ENCODE measurements around the gene ELF4.

Gene ELF4

GRCh38 chrX:130111220-130112154 is 1.2 kb upstream of the ELF4 start:
- DNase-seq: peak in 1 of 2 experiments; percentile 38

- DNase-seq: peak in 1 of 2 experiments; percentile 56
These were observed 593 bp downstream of the ELF4 start for GRCh38 chrX:130109429-130110378.

- peak in 1 of 2 experiments; percentile 22 for DNase-seq
These were observed 1.5 kb downstream of the ELF4 start for GRCh38 chrX:130108647-130109428.

GRCh38 chrX:130106071-130106470 is 4.2 kb downstream of the ELF4 start:
- no peak for DNase-seq

- no peak for DNase-seq
These were observed 5.1 kb downstream of the ELF4 start for GRCh38 chrX:130105244-130105643.

GRCh38 chrX:130103605-130104004 is 6.7 kb downstream of the ELF4 start:
- no peak for DNase-seq

GRCh38 chrX:130100180-130100579 is 10.1 kb downstream of the ELF4 start:
- no peak for DNase-seq

GRCh38 chrX:130098210-130098552 is 12.1 kb downstream of the ELF4 start:
- DNase-seq: no peak

GRCh38 chrX:130097507-130098209 is 12.6 kb downstream of the ELF4 start:
- peak; percentile 25 to 74 for DNase-seq

- DNase-seq: no peak
These were observed 14.9 kb downstream of the ELF4 start for GRCh38 chrX:130095249-130096030.

GRCh38 chrX:130094696-130095095 is 15.6 kb downstream of the ELF4 start:
- DNase-seq: no peak

- no peak for DNase-seq
These were observed 17.0 kb downstream of the ELF4 start for GRCh38 chrX:130093271-130093670.

GRCh38 chrX:130091980-130092522 is 18.2 kb downstream of the ELF4 start:
- DNase-seq: peak in 1 of 2 experiments; percentile 12

- DNase-seq: no peak
These were observed 19.9 kb downstream of the ELF4 start for GRCh38 chrX:130090364-130090763.

- DNase-seq: no peak
These were observed 23.7 kb downstream of the ELF4 start for GRCh38 chrX:130086447-130087206.

- no peak for DNase-seq
These were observed 24.5 kb downstream of the ELF4 start for GRCh38 chrX:130085551-130086446.

GRCh38 chrX:130084631-130085237 is 25.6 kb downstream of the ELF4 start:
- DNase-seq: no peak

GRCh38 chrX:130083656-130084382 is 26.5 kb downstream of the ELF4 start:
- DNase-seq: no peak

Measured in NCI-H526 (cell line).